Immature natural killer cell (primary cell): ENCODE measurements around the gene POTEB3. TPM values are rescaled to one million over a fixed set of nuclear protein-coding genes. Genes with fewer than 3 reads are reported as not detected.
"Not testable (repeated sequence)": the region's sequence is repeated elsewhere in the genome, so short reads cannot be mapped to it uniquely, and the experiment has no call there.

ENCODE experiments used
- DNase-seq, 3 donors: peaks; one replicate each; pipeline ENCODE4 v3.0.0; 2022; ENCODE audit warnings: mixed read lengths in 1 of 3
- H3K27ac Mint-ChIP-seq, 6 donors: one replicate each; pipeline ENCODE4 v1.8.0; 2020; ENCODE audit warnings: mixed read lengths in 6 of 6, mild to moderate bottlenecking in 5 of 6, inconsistent platforms in 4 of 6, moderate library complexity in 3 of 6
- H3K27me3 Mint-ChIP-seq, 3 donors: one replicate each; pipeline ENCODE4 v1.8.0; 2020 to 2021; ENCODE audit warnings: low read depth in 3 of 3, mild to moderate bottlenecking in 3 of 3, mixed read lengths in 3 of 3, moderate library complexity in 3 of 3, inconsistent platforms in 1 of 3
- H3K36me3 Mint-ChIP-seq, 3 donors: one replicate each; pipeline ENCODE4 v1.8.0; 2020; ENCODE audit warnings: mixed read lengths in 3 of 3, inconsistent platforms in 2 of 3, mild to moderate bottlenecking in 2 of 3
- H3K4me1 Mint-ChIP-seq, 2 donors: one replicate each; pipeline ENCODE4 v1.8.0; 2020; ENCODE audit warnings: inconsistent platforms in 2 of 2, mild to moderate bottlenecking in 2 of 2, mixed read lengths in 2 of 2, moderate library complexity in 1 of 2
- H3K4me3 Mint-ChIP-seq, 5 donors: one replicate each; pipeline ENCODE4 v1.8.0; 2020; ENCODE audit warnings: mild to moderate bottlenecking in 5 of 5, mixed read lengths in 5 of 5, inconsistent platforms in 3 of 5, moderate library complexity in 3 of 5
- H3K9me3 Mint-ChIP-seq, 6 donors: one replicate each; pipeline ENCODE4 v1.8.0; 2020; ENCODE audit warnings: mild to moderate bottlenecking in 6 of 6, mixed read lengths in 6 of 6, inconsistent platforms in 4 of 6, moderate library complexity in 3 of 6
- polyA plus RNA-seq, 3 donors: library from polyadenylated mRNA; unstranded; fragments of 300-500 nt; fragmentation: Illumina TruSeq; gene quantifications; one replicate each; pipeline ENCODE4 v1.2.3, GENCODE V29; 2021

POTEB3 gene
- polyA plus RNA-seq, result not detected

DNA sequence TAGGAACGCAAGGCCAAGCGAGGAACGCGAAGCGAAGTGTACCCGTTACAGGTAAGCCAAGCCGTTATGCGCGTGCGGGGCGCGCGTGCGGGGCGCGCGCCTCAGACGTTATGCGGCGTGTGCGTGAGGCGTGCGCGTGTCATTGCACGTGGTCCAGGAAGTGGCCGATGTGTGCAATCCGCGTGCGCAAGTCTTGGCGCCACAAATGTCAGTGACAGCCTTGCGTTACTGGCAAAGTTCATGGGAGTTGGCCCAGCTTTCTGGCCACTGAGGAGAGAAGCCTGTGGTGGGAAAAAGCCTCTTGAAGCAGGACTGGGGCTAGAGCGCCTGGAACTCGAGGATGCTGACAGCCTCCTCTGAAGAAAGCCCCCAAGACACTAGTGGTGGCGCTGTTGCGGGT is at the start of gene POTEB3:
TSS of gene POTEB3 (minus strand) at position 101 of the 400 bp plus-strand sequence. CDS start 488 bp downstream, outside the sequence.
- not testable (repeated sequence) for H3K9me3 Mint-ChIP-seq, H3K4me1 Mint-ChIP-seq, H3K27ac Mint-ChIP-seq, H3K27me3 Mint-ChIP-seq, DNase-seq, H3K4me3 Mint-ChIP-seq, H3K36me3 Mint-ChIP-seq

DNA sequence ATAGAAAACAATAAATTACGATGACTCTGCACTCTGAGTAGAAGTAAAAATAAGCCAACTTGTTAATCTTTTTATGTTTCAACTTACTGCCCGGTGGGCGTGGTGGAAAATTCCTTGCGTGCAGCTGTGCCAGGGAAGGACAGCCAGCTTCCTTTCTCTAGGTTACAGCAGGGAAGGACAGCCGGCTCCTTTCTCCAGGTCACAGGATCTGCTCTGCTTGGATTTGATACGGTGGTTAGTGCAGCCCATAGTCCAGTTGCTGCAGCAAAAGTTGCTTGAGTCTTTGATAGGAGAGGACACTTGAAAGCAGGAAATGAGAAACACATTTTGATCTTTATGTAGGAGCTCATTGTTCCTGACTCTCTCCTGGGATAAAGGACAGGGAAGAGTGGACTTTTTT is 13.4 kb upstream of the POTEB3 start:
- H3K9me3 Mint-ChIP-seq, H3K27ac Mint-ChIP-seq, H3K4me1 Mint-ChIP-seq, H3K4me3 Mint-ChIP-seq, H3K27me3 Mint-ChIP-seq, H3K36me3 Mint-ChIP-seq, DNase-seq: not testable (repeated sequence)

DNA sequence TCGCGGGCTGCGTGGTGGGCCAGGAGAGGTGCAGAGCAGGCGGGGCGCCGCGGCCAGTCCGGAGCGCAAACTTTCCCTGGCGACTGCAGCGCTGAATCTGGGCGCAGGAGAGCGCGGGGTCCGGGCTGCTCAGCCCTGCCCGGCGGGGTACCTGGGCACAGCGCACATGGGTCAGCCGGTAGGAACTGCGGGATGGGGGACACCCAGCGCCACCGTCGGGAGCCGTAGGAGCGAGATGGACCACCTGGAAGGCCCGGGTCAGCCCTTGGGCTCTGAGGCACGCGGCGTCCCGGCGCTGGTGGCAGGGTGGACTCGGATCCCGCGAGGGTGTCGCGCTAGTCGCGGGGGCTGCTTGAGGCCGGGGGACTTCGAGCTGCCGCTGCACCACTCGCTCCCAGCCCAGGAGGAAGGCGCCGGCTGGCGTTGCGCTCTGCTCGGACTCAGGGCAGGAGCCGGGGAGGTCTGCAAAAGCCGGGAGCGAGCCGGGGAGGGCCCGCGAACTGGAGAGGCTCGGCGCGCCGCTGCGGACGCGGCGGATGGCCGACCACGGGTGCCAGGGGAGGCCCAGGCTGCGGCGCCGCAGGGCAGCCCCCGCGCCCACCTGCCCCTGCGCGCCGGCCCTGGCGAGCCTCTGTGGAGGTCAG is 11.7 kb upstream of the POTEB3 start:
- not testable (repeated sequence) for H3K4me1 Mint-ChIP-seq, H3K36me3 Mint-ChIP-seq, DNase-seq, H3K27ac Mint-ChIP-seq, H3K4me3 Mint-ChIP-seq, H3K27me3 Mint-ChIP-seq, H3K9me3 Mint-ChIP-seq

DNA sequence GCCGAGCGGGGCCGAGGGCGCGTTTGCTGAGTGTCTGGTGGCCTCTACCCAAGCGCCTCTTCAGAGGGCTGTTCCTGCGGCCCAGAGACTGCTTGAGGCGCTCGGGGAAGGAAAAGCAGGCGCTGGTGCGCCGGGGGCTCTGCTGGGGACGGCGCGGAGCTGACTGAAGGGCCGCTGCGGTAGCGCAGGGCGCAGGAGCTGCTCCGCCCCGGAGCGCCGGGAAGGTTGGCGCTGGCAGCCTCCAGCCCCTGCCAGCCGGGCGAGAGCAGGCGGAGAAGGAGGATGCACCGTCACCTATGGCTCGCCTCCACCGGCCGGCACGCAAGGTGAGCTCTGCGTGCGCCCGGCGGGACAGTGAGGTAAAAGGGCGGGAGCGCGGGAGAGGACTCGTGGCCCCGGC is 11.2 kb upstream of the POTEB3 start:
- not testable (repeated sequence) for H3K9me3 Mint-ChIP-seq, H3K27me3 Mint-ChIP-seq, H3K4me1 Mint-ChIP-seq, H3K27ac Mint-ChIP-seq, H3K36me3 Mint-ChIP-seq, DNase-seq, H3K4me3 Mint-ChIP-seq

DNA sequence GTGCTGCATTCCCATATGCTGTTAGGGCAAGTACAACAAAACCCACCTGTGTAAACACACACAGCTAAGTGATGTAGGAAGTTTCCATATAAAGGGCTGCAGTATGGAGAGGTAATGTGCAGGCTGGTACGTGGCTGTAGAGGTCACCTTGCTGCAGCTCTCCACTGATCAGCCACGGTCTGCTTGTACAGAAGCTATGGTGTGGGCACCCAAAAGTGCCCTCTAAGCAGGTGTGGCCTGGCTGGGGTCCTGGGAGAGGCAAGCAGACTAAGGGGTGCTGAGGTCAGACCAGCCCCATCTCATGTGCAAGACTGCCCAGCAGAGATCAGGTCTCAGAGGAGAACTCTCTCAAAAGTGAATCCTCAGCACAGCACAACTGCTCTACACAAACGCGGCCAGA is 32.9 kb downstream of the POTEB3 start:
- not testable (repeated sequence) for H3K36me3 Mint-ChIP-seq, DNase-seq, H3K27me3 Mint-ChIP-seq, H3K9me3 Mint-ChIP-seq, H3K27ac Mint-ChIP-seq, H3K4me1 Mint-ChIP-seq, H3K4me3 Mint-ChIP-seq

DNA sequence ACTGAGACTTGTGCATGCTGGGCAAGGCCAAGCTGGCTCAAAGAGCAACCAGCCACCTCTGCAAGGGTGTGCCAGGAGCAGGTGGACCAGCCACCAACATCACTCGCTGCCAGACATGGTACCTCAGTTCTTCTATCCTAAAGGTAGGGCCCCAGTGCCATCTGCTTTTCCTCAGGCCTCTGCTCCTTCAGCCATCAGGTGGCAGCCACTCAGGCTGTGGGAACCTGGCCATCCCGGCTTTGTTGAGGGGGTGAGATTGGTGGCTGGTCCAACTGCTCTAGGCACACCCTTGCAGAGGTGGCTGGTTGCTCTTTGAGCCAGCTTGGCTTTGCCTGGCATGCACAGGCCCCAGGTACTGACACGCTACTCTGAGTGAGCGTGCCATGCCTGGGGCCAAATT is 38.8 kb downstream of the POTEB3 start:
- not testable (repeated sequence) for DNase-seq, H3K36me3 Mint-ChIP-seq, H3K9me3 Mint-ChIP-seq, H3K4me1 Mint-ChIP-seq, H3K4me3 Mint-ChIP-seq, H3K27ac Mint-ChIP-seq, H3K27me3 Mint-ChIP-seq

DNA sequence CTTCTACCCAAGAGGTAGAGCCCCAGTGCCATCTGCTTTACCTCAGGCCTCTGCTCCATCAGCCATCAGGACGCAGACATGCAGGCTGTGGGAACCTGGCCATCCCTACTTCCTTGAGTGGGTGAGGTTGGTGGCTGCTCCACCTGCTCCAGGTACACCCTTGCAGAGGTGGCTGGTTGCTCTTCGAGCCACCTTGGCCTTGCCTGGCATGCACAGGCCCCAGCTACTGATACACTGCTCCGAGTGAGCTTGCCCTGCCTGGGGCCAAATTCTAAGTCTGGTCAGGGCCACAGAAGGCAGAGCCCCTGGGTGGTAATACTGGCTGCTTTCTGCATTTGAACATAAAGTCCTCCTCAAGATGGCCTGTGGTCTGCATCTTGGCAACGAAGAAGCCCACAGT is 41.2 kb downstream of the POTEB3 start:
- H3K9me3 Mint-ChIP-seq, DNase-seq, H3K36me3 Mint-ChIP-seq, H3K4me3 Mint-ChIP-seq, H3K27ac Mint-ChIP-seq, H3K4me1 Mint-ChIP-seq, H3K27me3 Mint-ChIP-seq: not testable (repeated sequence)

DNA sequence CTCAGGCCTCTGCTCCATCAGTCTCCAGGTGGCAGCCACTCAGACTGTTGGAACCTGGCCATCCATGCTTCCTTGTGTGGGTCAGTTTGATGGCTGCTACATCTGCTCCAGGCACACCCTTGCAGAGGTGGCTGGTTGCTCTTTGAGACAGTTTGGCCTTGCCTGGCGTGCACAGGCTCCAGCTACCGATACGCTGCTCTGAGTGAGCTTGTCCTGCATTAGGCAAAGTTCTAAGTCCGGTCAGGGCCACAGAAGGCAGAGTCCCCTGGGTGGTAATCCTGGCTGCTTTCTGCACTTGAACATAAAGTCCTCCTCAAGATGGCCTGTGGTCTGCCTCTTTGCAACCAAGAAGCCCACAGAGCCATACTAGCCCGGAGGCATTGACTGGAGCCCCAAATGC is 41.8 kb downstream of the POTEB3 start:
- H3K4me1 Mint-ChIP-seq, DNase-seq: not testable (repeated sequence)

DNA sequence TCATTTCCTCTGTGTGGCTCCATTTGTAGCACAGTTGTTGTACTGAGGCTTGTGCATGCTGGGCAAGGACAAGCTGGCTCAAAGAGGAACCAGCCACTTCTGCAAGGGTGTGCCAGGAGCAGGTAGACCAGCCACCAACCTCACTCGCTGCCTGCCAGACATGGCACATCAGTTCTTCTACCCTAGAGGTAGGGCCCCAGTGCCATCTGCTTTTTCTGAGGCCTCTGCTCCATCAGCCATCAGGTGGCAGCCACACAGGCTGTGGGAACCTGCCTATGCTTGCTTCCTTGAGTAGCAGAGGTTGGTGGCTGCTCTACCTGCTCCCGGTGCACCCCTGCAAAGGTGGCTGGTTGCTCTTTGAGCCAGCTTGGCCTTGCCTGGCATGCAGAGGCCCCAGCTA is 42.6 kb downstream of the POTEB3 start:
- H3K27me3 Mint-ChIP-seq, H3K4me3 Mint-ChIP-seq, H3K27ac Mint-ChIP-seq, DNase-seq, H3K9me3 Mint-ChIP-seq, H3K36me3 Mint-ChIP-seq, H3K4me1 Mint-ChIP-seq: not testable (repeated sequence)

More for the DNA sequence above, 41.8 kb downstream of the POTEB3 start:
- H3K27ac Mint-ChIP-seq, H3K9me3 Mint-ChIP-seq, H3K36me3 Mint-ChIP-seq, H3K27me3 Mint-ChIP-seq, H3K4me3 Mint-ChIP-seq: not testable (repeated sequence)

DNA sequence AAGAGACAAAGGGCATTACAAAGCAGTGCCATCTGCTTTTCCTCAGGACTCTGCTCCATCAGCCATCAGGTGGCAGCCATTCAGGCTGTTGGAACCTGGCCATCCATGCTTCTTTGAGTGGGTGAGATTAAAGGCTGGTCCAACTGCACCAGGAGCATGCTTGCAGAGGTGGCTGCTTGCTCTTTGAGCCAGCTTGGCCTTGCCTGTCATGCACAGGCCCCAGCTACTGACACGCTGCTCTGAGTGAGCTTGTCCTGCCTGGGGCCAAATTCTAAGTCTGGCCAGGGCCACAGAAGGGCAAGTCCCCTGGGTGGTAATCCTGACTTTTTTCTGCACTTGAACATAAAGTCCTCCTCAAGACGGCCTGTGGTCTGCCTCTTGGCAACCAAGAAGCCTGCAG is 43.1 kb downstream of the POTEB3 start:
- H3K9me3 Mint-ChIP-seq, H3K36me3 Mint-ChIP-seq, H3K4me1 Mint-ChIP-seq, H3K27me3 Mint-ChIP-seq, H3K27ac Mint-ChIP-seq, H3K4me3 Mint-ChIP-seq, DNase-seq: not testable (repeated sequence)

DNA sequence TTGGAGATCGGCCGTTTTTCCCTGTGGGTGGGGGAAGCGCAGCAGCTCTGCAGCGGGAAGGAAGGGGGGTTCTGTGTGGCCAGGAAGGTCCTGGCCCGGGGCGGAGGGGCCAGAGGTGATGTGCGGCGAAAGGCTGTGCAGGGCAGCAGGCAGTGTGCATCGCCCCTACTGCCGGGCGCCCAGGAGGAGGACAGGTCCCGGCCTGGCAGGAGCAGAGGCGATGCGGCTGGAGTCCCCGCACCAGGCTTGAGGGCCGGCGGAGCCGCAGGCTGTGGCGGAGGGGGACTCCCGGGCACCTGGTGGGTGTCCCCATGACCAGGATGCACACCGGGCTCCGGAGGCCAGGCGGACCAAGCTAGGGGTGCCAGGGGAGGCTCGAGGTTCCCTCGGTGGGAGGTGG is 54.3 kb downstream of the POTEB3 start:
- not testable (repeated sequence) for H3K36me3 Mint-ChIP-seq, H3K27me3 Mint-ChIP-seq, H3K9me3 Mint-ChIP-seq, DNase-seq, H3K4me3 Mint-ChIP-seq, H3K4me1 Mint-ChIP-seq, H3K27ac Mint-ChIP-seq

DNA sequence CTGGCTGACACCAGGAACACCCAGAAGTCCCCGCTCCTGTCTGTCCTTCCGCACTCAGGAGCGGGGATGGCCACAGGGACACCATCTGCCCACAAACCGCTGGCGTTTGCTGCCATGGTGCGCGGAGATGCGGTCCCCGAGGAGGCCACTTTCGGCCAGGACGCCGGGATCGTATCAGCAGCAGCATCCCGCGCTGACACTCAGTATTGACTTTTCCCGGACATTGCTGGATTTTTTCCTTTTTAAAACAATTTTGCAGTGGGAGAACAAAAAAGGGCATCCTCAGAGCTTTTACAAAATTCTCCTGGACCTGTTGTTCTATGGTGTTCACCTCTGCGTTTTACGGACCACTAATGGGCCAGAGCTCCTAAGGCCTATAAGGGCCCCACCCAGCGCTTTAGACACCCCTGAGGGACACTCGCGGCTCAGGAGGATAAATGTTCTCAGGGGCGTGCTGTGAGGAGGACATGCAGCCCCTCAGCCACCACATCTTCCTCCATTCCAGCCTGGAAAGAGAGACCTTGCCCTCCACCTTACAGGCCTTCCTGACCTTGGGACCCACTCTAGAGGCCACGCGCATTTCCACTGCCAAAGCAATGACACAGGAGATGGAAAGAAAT is 56.3 kb downstream of the POTEB3 start:
- not testable (repeated sequence) for H3K4me1 Mint-ChIP-seq, DNase-seq, H3K9me3 Mint-ChIP-seq, H3K4me3 Mint-ChIP-seq, H3K36me3 Mint-ChIP-seq, H3K27me3 Mint-ChIP-seq, H3K27ac Mint-ChIP-seq

DNA sequence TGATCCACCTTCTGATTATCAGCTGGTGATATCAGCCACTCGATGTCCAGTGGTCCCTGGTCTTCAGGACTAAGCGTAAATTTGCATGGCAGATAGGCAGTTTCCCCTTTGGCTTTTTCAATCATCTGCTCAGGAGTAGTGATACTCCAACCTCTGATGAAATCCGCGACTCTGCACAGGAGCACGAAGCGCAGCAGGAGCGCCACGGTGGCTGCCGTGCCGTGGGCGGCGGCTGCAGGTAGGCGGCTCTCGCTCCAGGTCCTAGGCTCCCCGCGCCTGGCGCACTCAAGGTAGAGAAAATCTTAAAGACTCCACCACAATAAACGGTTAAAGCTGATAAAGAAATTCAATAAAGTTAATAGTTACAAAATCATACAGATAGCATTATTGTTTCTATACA is 66.6 kb downstream of the POTEB3 start:
- H3K27ac Mint-ChIP-seq, H3K36me3 Mint-ChIP-seq, DNase-seq, H3K27me3 Mint-ChIP-seq, H3K4me3 Mint-ChIP-seq, H3K4me1 Mint-ChIP-seq, H3K9me3 Mint-ChIP-seq: not testable (repeated sequence)

DNA sequence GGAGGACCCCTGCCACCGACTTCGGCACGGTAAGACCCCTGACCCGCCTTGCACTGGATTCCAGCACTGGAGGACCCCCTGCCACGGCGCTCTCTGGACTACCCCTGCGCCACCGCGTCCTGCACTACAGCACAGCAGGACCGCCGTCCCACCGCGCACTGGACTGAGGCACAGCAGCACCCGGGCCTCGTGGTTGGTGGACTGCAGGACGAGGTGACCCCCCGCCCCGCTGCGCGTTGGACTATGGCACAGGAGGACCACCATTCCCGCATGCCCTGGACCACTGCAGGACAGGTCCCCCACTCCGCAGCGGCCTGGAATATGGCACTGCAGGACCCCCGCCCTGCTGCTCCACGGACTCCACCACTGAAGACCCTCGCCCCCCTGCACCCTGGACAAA is 71.1 kb downstream of the POTEB3 start:
- H3K9me3 Mint-ChIP-seq, DNase-seq, H3K4me1 Mint-ChIP-seq, H3K4me3 Mint-ChIP-seq, H3K27ac Mint-ChIP-seq, H3K27me3 Mint-ChIP-seq, H3K36me3 Mint-ChIP-seq: not testable (repeated sequence)

DNA sequence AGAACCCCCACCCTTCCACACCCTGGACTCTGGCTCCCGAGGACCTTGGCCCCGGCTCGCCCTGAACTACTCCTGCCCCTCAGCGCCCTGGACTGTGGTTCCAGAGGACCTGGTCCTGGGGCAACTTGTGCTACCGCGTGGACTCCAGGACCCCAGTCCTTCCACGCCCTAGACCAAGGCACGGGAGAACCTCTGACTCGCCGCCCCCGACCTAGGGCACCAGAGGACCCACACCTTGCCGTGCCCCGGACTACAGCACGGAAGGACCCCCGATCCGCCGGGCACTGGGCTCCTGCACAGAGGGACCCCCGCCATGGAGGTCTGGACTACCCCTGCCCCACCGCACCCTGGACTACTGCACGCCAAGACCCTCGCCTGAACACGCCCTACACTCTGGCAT is 71.7 kb downstream of the POTEB3 start:
- not testable (repeated sequence) for H3K27me3 Mint-ChIP-seq, H3K9me3 Mint-ChIP-seq, H3K4me1 Mint-ChIP-seq, H3K27ac Mint-ChIP-seq, H3K4me3 Mint-ChIP-seq, H3K36me3 Mint-ChIP-seq, DNase-seq
